Left renal pelvis (tissue), 4 donors: ENCODE results near the gene KRT77. TPM values are rescaled to one million over a fixed set of nuclear protein-coding genes. Genes with fewer than 3 reads are reported as not detected.

Experiments
- DNase-seq, 4 donors: peaks; one replicate each; pipeline ENCODE4 v3.0.0-alpha.2; 2013; ENCODE audit warnings: low read depth in 4 of 4, low spot score in 3 of 4
- polyA plus RNA-seq, 4 donors: library from polyadenylated mRNA; unstranded; fragments of 120-200 nt; gene quantifications; one replicate each; pipeline ENCODE4 v1.2.1, GENCODE V29; 2013; ENCODE audit not compliant: insufficient read length in 4 of 4

Gene KRT77
- polyA plus RNA-seq, 4 donors: not detected

DNA sequence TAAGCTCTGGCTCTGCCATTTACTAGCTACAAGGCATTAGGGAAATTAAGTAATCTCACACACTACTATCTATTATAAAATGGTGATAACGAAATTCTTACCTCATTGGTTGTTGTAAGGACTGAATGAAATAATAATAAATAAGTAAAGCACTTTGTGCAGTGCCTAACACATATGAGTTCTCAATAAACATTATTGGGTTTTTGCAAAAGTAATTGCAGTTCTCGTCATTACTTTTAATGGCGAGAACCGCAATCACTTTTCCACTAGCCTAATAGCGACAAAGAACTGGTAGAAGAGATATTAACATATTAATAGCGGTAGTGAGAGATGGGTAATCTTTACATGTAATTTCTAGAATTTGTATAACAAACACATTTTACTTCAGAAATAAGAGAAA is 9.2 kb downstream of the KRT77 start:
- no peak for DNase-seq

DNA sequence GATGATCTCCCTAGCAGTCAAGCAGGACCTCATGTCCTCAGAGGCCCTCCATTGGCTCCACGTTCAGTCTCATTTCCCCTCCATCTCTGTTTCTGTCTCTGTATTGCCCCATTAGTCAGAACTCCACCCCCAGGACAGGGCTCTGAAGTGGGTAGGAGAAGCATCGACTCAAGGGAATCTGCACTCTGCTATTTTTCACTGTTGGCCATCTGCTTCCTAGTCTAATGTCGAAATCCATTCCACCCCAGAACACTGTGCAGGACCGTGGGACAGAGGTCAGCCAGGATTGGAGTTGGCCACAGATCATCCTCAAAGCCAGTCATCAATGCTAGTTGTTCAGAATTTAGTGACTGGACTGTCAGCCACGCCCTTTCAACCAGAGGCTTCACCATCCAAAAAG is 10.1 kb downstream of the KRT77 start:
- DNase-seq: no peak

- DNase-seq: no peak
Measured at GRCh38 chr12:52692254-52692653, 11.1 kb downstream of the KRT77 start.

DNA sequence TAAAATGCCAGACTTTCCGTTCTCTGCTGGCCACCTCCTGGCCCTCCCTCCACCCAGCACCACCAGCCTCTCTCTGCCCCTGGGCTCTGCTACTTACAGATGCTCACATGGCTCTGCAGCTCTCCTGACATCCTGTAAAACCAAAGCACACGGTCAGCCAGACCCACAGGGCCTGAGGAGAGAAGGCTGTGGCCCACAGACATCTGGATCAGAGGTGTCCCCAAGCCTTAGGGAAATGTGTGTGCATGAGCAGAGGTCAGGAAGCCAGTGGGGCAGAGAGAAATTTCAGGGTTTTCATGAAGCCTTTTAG is 11.5 kb downstream of the KRT77 start:
- DNase-seq: no peak

GRCh38 chr12:52691076-52691840 is 12.1 kb downstream of the KRT77 start:
- no peak for DNase-seq

DNA sequence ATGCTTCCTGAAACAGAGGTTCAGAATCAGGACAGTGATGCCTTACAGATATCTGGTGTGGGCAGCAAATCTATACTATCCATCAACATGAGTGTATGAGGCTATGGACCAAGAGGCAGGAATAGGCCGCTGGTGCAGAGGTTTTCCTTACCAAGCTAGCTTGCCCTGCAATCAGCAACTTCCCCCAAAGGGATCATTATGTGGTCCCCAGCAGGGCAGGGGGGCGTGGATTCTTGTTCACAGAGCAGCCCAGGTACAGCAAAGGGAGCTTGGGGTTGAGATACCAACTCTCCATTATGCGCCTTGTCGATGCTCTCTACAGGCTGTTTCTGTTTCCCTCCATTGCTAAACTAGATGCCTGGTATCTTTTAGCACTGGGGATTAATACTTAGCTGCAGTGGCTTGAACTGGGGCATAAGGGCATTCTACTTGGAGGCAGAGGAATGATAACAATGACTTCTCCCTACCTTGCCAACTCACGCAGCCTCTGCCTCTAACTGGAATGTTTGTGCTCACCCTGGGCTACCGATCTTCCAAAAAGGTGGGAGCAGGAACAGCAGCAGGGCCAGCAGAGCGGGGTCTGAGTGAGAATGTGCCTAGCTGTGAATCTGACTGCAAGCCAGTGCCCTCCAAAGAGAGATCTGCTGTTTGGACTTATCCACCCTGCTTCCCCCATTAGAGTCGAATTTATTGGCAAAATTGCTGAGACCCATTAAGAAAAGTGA is 12.8 kb downstream of the KRT77 start:
- no peak for DNase-seq

GRCh38 chr12:52689936-52690335 is 13.4 kb downstream of the KRT77 start:
- no peak for DNase-seq

- no peak for DNase-seq
Measured at GRCh38 chr12:52689239-52689638, 14.1 kb downstream of the KRT77 start.

- DNase-seq: no peak
Measured at GRCh38 chr12:52688481-52688880, 14.8 kb downstream of the KRT77 start.

DNA sequence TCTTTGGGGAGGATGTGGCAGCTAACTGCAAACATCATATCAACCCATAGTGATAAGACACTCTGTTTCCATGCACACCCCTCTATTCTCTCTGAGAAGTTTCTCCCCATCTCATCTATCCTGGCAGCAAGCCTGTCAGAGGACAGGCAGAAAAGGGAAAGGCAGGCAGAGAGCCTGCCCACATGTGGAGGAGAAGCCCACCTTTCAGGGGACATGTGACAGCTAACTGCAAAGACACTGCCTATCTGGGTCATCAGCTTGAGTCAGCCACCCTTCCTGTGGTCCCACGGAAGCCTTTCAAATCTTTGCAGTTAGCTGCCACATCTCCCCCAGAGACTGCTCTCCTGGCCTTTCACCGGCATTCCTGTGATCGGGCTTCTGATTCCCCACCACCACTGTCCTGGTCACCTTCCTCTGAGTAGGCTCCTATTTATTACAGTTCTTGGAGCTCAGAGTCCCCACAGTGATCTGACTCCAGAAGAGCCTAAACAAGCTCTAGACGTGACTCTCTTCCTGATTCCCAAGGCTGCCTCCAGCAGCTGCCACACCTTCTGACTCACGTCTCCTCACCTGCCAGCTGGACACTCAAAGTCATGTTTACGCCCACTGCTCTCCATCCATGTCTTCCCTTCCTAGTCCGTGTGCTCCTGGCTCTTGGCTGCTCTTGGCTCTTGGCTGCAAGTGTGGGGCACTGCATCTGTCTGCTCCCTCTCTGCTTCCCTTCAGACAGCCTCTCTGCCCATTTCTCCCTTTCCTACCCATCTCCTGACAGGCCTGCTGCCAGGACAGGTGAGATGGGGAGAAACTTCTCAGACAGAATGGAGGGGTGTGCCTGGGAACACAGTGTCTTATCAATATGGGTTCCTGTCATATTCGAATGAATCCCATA is 15.6 kb downstream of the KRT77 start:
- DNase-seq: no peak

- no peak for DNase-seq
Measured at GRCh38 chr12:52686756-52687487, 16.4 kb downstream of the KRT77 start.

DNA sequence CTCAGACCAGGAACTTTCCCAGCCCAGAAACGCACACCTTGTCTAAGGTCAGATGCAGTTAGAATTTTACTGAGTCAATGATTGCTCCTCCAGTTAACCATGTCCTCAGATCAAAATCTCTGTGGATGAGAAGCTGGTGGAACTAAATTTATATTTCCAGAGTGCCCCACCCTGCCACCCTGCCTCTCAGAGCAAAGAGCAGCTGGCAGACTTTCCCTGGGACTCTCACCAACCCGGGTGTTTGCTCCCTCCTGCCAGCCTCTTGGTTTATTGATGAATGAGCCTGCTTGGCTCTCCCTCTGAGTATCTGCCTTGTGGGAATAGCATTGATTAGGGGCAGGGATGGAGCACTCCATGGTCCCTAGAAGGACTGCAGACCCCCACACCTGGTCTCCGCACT is 17.3 kb downstream of the KRT77 start:
- no peak for DNase-seq

GRCh38 chr12:52685406-52685890 is 17.9 kb downstream of the KRT77 start:
- DNase-seq: no peak

DNA sequence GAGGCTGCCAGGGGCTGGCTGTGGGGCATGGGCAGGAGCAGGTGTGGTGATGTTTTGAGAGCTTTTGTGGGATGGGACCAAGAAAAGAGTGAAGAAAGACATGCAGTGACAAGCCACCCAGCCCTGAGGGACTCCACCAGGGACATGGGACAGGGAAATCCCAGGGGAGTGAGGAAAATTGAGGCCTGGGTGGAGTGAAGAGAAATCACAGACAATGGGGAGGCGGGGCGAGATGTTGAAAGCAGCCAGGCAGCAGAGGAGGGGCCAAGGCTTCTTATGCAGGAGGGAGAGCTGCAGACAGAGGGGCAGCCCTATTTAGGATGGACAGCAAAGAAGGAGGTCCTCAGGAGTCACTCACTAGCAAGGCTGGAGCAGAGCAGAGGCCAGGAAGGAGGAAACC is 18.9 kb downstream of the KRT77 start:
- DNase-seq: no peak

DNA sequence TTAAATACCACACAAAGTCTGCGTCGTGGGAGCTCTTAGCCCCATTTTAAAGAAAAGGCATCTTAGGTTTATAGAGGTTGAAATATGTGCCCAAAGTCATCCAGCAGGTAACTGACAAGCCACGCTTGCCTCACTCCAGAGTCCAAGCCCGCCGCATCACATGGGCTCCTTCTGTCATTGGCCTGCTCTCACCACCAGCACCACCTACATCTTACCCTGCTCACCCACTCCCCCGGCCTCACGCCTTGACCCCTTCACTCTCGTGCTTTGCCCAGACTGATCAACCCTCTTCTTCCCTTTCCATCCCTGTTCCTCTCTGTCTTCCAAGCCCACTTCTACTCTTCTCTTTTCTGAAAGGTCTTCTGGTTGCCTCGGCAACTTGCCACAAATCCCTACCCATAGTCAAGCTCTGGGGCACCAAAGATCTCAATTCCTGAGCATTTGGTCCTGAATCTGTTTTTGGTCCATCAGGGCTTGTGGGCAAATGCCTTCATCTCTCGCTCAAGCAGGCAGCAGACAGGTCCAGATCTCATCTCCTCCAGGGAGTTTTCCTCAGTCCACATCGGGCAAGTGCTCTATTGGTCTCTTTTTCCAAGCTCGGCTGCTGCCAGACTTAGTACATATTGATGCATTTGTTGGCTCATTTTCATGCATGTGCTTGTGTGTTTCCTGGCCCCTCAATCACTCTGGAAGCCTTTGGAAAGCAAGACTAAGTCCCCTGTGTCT is 19.6 kb downstream of the KRT77 start:
- DNase-seq: no peak

GRCh38 chr12:52682938-52683574 is 20.3 kb downstream of the KRT77 start:
- DNase-seq: no peak

- DNase-seq: no peak
Measured at GRCh38 chr12:52682381-52682660, 21.0 kb downstream of the KRT77 start.

DNA sequence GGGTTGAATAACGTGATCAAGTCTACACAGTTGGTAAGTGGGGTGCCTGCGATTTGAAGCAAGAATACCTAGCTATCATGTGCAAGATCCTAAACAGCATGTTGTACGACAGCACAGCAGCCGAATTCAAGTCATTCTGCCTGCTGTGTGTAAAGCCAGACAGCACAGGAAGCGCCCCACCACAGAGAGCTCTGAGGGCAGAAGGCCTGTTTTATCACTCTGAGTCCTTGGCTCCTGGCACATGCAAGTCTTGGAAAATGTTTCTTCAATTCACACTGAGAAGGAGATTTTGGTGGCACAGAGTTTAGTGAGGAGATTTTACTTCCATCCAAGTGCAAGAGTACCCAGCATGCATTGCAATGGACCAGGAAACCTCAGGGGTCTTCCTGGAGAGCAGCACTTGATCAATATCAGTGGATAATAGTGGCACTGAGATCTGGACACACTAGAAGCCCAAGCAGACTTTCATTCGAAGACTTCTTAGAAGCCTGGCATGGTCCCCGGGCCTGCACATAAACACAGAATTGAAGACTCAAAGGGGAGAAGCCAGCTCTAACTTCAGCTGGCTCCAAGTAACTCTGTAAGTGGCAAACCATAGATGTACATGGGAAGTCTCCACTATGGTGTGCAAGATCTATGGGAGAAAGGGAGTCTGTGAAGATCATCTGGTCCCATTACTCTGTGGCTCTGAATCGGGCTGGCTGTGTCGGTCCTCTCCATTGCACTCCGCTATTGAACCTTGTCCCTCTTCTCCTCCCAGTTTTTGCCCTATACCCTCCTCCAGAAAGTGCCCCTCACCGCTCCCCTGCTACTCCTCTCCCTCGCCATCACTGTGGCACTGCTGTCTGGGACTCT is 21.6 kb downstream of the KRT77 start:
- DNase-seq: no peak

- no peak for DNase-seq
Measured at GRCh38 chr12:52680363-52680762, 23.0 kb downstream of the KRT77 start, which contains the start of gene KRT1. Gene KRT1 (minus strand): TSS chr12:52680407. CDS start chr12:52680348, 59 bp downstream.
